Endothelial cell (in vitro differentiated cells): ENCODE data around the gene PAX3. TPM values are rescaled to one million over a fixed set of nuclear protein-coding genes. Genes with fewer than 3 reads are reported as not detected.

Source experiments
- DNase-seq: peaks from one replicate; pipeline ENCODE4 v3.0.0; 2021; ENCODE audit warnings: low spot score
- H3K27ac Mint-ChIP-seq: one replicate; pipeline ENCODE4 v1.8.0; 2021; ENCODE audit warnings: mixed read lengths, inconsistent platforms; ENCODE audit not compliant: unreplicated experiment
- H3K27me3 Mint-ChIP-seq: one replicate; pipeline ENCODE4 v1.8.0; 2021; ENCODE audit warnings: mild to moderate bottlenecking, moderate library complexity, mixed read lengths, inconsistent platforms; ENCODE audit not compliant: unreplicated experiment
- H3K36me3 Mint-ChIP-seq: one replicate; pipeline ENCODE4 v1.8.0; 2021; ENCODE audit warnings: mild to moderate bottlenecking, low read depth, mixed read lengths, inconsistent platforms; ENCODE audit not compliant: unreplicated experiment
- H3K4me1 Mint-ChIP-seq: one replicate; pipeline ENCODE4 v1.8.0; 2021; ENCODE audit warnings: mild to moderate bottlenecking, mixed read lengths, inconsistent platforms; ENCODE audit not compliant: unreplicated experiment
- H3K4me3 Mint-ChIP-seq: one replicate; pipeline ENCODE4 v1.8.0; 2021; ENCODE audit warnings: mild to moderate bottlenecking, mixed read lengths, inconsistent platforms; ENCODE audit not compliant: unreplicated experiment
- H3K9me3 Mint-ChIP-seq: one replicate; pipeline ENCODE4 v1.8.0; 2021; ENCODE audit warnings: mixed read lengths, inconsistent platforms; ENCODE audit not compliant: unreplicated experiment
- total RNA-seq: library from RNA; stranded (reverse); fragmentation: NEBNext Ultra II Directional; extraction: Animal tissue kit (Norgen Biotek cat#: 25700); gene quantifications from one replicate; pipeline ENCODE4 v1.2.1, GENCODE V29; 2021; ENCODE audit not compliant: unreplicated experiment
- TF ChIP-seq, protein P1 (sequence below): fragments of 200-600 bp; sonication (generic); IDR thresholded peaks from one replicate; pipeline ENCODE4 v1.5.0; 2021; ENCODE audit warnings: antibody characterized with exemption; ENCODE audit not compliant: unreplicated experiment

Gene PAX3
- total RNA-seq, 1 donor from 2014 or later: 16.5 TPM

DNA sequence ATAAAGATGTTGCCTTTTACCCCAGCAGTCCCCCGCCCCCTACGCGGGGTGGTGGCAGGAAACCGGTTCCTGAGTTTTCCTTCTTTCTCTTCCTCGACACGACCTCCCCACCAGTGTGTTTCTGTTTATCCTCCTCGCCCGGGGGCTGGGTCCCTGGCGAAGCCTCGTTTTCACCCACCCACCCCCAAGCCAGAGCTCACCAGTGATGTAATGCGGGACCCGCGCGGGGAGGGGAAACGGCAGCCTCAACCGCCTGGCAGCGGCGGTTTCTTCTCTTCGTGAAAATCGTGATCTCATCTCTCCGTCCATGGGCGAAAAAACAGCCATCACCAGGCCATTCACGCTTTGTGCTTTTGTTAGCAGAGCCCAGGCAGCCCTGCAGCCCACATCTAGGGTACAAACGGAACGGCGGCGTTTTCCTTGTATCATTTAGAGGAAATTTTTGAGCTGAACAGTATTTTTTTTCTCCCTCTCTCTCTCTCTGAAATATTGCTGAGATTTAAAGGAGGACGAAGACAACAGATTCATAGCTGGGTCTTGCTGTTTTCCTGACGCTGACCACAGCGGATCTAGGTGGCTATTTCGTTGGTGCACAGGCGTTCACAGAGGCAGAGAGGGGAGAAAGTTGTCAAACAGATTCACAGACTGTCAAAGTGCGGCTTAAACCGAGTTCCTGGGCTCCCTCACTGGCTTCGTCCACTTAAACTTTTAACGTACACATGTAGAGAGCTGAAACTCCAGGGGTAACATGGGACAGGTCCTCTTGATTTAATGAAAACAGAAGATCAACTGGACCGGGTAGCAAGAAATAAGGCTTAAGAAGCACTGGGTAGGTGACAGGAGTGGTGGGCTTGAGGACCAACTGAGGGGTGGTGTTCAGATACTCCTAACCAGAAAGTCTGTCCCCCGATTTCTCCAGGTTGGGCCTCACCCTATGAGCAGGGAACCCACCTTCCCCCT, 21.9 kb upstream of the PAX3 start:
- no peak for DNase-seq
- Mint-ChIP-seq H3K4me3 (peak overlapping the region; percentile 88), H3K27me3 (peaks cover 11% of the 10 kb centered on the region), H3K36me3 (peaks cover 3% of the 10 kb centered on the region), H3K4me1 (peaks cover 8% of the 10 kb centered on the region), H3K9me3 (no peaks in the 10 kb centered on the region), H3K27ac (peak overlapping the region; percentile 72)
- TF ChIP-seq, protein P1, sequence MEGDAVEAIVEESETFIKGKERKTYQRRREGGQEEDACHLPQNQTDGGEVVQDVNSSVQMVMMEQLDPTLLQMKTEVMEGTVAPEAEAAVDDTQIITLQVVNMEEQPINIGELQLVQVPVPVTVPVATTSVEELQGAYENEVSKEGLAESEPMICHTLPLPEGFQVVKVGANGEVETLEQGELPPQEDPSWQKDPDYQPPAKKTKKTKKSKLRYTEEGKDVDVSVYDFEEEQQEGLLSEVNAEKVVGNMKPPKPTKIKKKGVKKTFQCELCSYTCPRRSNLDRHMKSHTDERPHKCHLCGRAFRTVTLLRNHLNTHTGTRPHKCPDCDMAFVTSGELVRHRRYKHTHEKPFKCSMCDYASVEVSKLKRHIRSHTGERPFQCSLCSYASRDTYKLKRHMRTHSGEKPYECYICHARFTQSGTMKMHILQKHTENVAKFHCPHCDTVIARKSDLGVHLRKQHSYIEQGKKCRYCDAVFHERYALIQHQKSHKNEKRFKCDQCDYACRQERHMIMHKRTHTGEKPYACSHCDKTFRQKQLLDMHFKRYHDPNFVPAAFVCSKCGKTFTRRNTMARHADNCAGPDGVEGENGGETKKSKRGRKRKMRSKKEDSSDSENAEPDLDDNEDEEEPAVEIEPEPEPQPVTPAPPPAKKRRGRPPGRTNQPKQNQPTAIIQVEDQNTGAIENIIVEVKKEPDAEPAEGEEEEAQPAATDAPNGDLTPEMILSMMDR: no peak

DNA sequence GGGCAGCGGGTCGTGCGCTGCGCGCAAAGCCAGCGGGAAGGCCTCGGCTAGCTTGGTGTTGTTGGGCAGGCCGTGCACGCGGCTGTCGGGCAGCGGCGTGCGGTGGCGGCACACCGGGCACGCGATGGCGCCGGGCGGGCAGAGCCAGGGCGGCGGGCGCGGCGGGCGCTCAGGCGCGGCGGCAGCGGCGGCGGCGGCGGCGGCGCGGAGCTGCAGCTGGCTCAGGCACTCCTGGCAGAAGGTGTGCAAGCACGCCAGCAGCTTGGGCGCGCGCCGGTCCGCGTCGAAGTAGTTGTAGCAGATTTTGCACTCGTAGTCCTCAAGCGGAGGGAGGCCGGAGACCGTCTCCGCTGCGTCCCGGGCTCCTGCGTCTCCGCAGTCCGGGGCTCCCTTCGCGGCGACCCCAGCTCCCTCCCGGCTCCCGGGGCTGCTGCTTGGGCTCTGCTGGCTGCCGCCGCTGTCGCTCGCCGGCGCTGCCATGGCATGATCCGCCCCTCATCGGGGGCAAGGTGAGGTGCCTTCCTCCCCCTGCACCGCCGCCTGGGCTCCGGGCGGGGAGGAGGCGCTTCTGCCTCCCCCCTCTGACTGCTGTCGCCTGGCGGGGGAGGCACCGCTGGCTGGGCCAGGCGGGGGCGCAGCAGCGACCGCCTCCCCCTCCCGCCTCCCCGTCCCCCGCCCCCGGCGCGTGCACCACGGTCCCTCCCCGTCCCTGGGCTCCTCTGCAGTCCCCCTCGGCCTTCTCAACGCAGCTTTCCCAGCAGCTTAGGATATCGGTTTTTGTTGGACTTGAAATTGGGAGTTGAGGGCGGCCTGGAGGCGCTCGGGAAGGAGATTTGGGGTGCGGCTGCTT, 21.0 kb upstream of the PAX3 start:
- DNase-seq: no peak
- peaks cover 3% of the 10 kb centered on the region for H3K36me3 Mint-ChIP-seq
- peaks cover 5% of the 10 kb centered on the region for H3K4me1 Mint-ChIP-seq
- H3K9me3 Mint-ChIP-seq: no peaks in the 10 kb centered on the region
- H3K4me3 Mint-ChIP-seq: peak overlapping the region; percentile 88
- peaks cover 11% of the 10 kb centered on the region for H3K27me3 Mint-ChIP-seq
- TF ChIP-seq, protein P1: no peak
- no peak overlapping the region for H3K27ac Mint-ChIP-seq

DNA sequence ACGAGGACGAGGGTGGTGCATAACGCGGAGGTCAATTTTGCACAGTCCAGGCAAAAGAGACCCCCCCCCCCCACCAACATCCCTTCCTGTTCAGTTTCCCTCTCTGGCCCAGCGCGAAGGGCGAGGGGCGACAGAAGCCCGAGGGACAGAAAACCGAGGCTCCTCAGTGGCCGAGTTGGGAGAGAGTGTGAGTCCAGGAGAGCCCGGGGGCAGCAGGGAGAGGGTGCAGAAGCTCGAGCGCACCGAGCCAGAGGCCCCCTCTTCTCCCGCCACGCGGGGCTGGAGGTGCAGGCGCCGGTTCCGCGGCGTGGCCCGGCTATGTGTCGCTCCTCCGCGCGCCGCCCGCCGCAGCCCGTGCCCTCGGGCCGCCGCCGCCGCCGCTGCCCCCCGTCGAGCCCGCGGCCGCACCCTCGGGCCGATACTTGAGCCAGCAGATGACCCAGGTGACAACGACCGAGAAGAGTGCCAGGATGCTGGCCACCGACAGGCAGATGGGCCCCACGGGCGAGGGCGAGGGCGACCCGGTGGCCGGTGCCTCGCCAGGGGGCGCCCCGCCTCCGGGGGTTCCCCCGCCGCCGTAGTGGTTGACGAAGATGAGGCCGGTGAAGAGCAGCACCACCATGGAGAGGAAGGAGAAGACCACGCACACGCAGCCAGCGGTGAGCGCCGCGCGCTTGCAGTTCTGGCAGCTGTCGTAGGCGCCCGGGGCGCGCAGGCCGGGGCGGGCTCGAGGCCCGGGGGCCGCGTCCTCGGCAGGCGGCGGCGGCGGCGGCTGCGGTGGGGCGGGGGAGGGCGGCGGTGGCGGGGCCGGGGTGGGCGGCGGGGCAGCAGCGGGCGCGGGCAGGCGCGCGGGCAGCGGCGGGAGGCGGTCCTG, 20.2 kb upstream of the PAX3 start:
- Mint-ChIP-seq H3K27me3 (peaks cover 11% of the 10 kb centered on the region), H3K4me1 (peaks cover 5% of the 10 kb centered on the region), H3K36me3 (peaks cover 3% of the 10 kb centered on the region), H3K4me3 (peak overlapping the region; percentile 86), H3K27ac (no peak overlapping the region), H3K9me3 (no peaks in the 10 kb centered on the region)
- DNase-seq: no peak
- TF ChIP-seq, protein P1: peak; percentile 28

DNA sequence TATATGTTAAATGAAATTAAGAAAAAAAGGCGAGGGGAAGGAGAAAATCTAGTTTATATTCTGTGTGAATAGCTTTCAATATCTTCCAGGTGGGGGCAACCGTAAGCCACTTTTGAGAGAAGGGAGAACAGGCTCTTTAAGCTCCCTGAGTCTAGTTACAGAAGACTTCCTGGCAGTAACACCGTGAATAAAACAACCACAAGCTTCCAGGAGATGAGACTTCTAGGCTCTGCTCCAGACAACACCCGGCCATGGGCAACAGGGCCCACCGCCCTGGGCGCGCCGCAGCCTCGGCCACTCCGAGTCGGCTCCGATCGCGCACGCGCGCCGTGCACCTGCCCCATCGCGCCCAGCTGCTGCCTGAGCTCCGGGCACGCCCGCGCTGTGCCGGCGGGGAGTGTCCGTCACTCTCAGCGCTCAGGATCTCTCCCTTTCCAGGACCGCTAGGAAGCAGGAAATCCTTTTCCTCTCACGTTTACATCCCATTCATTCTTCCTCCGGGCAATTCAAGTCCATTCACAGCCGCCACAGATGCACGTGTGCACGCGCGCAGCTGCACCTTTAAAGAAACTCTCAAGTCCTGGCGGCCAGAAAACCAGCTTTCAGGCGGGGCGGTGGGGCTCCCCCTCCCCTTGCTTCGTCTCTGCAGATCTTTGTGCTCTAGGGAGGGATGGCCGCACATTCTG, 19.4 kb upstream of the PAX3 start:
- Mint-ChIP-seq H3K4me3 (peak overlapping the region; percentile 86), H3K27me3 (peaks cover 16% of the 10 kb centered on the region), H3K27ac (peak overlapping the region; percentile 55), H3K36me3 (peaks cover 3% of the 10 kb centered on the region), H3K4me1 (peaks cover 5% of the 10 kb centered on the region), H3K9me3 (no peaks in the 10 kb centered on the region)
- TF ChIP-seq, protein P1: no peak
- DNase-seq: peak; percentile 82
